Vagina (tissue), 2 donors: ENCODE data around the gene RAB3IL1. TPM values are rescaled to one million over a fixed set of nuclear protein-coding genes. Genes with fewer than 3 reads are reported as not detected.

Source experiments
- DNase-seq, 2 donors: peaks; one replicate each; pipeline ENCODE4 v3.0.0-alpha.2; 2017; ENCODE audit errors: extremely low spot score in 2 of 2
- H3K27ac ChIP-seq: fragments of 200-600 bp; sonication (generic); one replicate; pipeline ENCODE4 v1.5.1; 2019
- H3K27me3 ChIP-seq: fragments of 200-600 bp; sonication (generic); one replicate; pipeline ENCODE4 v1.5.1; 2019
- H3K36me3 ChIP-seq, 2 donors: fragments of 200-600 bp; sonication (generic); one replicate each; pipeline ENCODE4 v1.5.1; 2017 to 2019
- H3K4me1 ChIP-seq: fragments of 200-600 bp; sonication (generic); one replicate; pipeline ENCODE4 v1.5.1; 2019
- H3K4me3 ChIP-seq, 2 donors: fragments of 200-600 bp; sonication (generic); 1 replicate in 1 of 2; 2 replicates in 1 of 2; pipeline ENCODE4 v1.5.1; 2016 to 2019
- H3K9me3 ChIP-seq: fragments of 200-600 bp; sonication (generic); one replicate; pipeline ENCODE4 v1.5.1; 2019
- CTCF ChIP-seq, 3 experiments: fragments of 450-650 bp in 2 of 3; fragments of 200-600 bp in 1 of 3; sonication (generic) in 1 of 3; IDR thresholded peaks; one replicate each; pipeline ENCODE4 v1.5.1; 2017 to 2019; ENCODE audit warnings: antibody characterized with exemption in 3 of 3, mild to moderate bottlenecking in 2 of 3, moderate library complexity in 2 of 3
- POLR2A ChIP-seq, 2 donors: fragments of 450-650 bp; IDR thresholded peaks; one replicate each; pipeline ENCODE4 v1.6.1; 2017; ENCODE audit warnings: antibody characterized with exemption in 2 of 2, mild to moderate bottlenecking in 2 of 2, moderate library complexity in 2 of 2
- POLR2AphosphoS5 ChIP-seq, 2 donors: sonication (generic); formaldehyde crosslinking; IDR thresholded peaks; one replicate each; pipeline ENCODE4 v1.9.0; 2017; ENCODE audit warnings: antibody characterized with exemption in 2 of 2, mild to moderate bottlenecking in 2 of 2, low read depth in 1 of 2; ENCODE audit not compliant: insufficient read depth in 1 of 2
- intact Hi-C: fragments of 100-400 bp; cut with DNase I; formaldehyde crosslinking; loops from one replicate; pipeline ENCODE4 v1.15.1; 2023
- total RNA-seq: library from RNA; depleted of rRNA; stranded (reverse); fragments of >200 nt; gene quantifications from one replicate; pipeline ENCODE4 v1.2.3, GENCODE V29; 2016

Gene RAB3IL1
- total RNA-seq, 1 donor from 2014 or later: 32.2 TPM

DNA sequence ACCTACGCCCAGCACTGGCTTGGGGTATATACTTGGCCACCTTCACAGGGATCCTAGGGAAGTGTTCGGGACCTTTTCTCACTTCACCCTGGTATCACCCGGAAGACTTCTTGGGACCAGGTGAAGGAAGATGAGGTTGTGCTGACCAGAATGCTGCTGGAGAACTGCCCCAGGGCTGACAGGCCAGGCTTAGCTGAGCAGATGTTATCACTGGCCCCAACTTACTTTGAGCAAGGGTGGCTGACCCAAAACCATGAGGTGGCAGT is 45.6 kb upstream of the RAB3IL1 start:
- intact Hi-C loops: no loop called here
- peaks cover 62% of the 10 kb centered on the region for H3K4me1 ChIP-seq
- peak overlapping the region; percentile 99 for H3K27ac ChIP-seq
- TF ChIP-seq POLR2AphosphoS5 (IDR thresholded peaks at IDR 0.05; ENCODE audit: insufficient read depth in 1 of 2, low read depth in 1 of 2) (peak in 1 of 2 donors; percentile 29), CTCF (IDR thresholded peaks at IDR 0.05) (no peak)
- H3K36me3 ChIP-seq: peaks cover 0 to 32% of the 10 kb centered on the region in 2 donors
- no peaks in the 10 kb centered on the region for H3K9me3 ChIP-seq
- H3K4me3 ChIP-seq: no peak overlapping the region
- no peaks in the 10 kb centered on the region for H3K27me3 ChIP-seq
- DNase-seq: peak in 1 of 2 donors; percentile 88

GRCh38 chr11:61962213-61963015 is 45.0 kb upstream of the RAB3IL1 start:
- Histone ChIP-seq H3K27ac (peak overlapping the region; percentile 99), H3K4me1 (peaks cover 62% of the 10 kb centered on the region), H3K36me3 (peaks cover 0 to 34% of the 10 kb centered on the region in 2 donors), H3K4me3 (no peak overlapping the region), H3K27me3 (no peaks in the 10 kb centered on the region), H3K9me3 (no peaks in the 10 kb centered on the region)
- no peak for DNase-seq
- TF ChIP-seq POLR2AphosphoS5 (IDR thresholded peaks at IDR 0.05; ENCODE audit: insufficient read depth in 1 of 2, low read depth in 1 of 2) (no peak), CTCF (IDR thresholded peaks at IDR 0.05) (no peak)
- intact Hi-C loops: no loop called here

GRCh38 chr11:61961570-61962212 is 44.3 kb upstream of the RAB3IL1 start:
- Histone ChIP-seq H3K36me3 (peaks cover 0 to 34% of the 10 kb centered on the region in 2 donors), H3K27ac (peak overlapping the region; percentile 99)
- intact Hi-C loops: no loop called here

GRCh38 chr11:61960532-61960931 is 43.2 kb upstream of the RAB3IL1 start:
- TF ChIP-seq POLR2A (IDR thresholded peaks at IDR 0.05) (no peak), POLR2AphosphoS5 (IDR thresholded peaks at IDR 0.05; ENCODE audit: insufficient read depth in 1 of 2, low read depth in 1 of 2) (no peak), CTCF (IDR thresholded peaks at IDR 0.05) (no peak)
- H3K4me3 ChIP-seq: no peak overlapping the region
- intact Hi-C loops: no loop called here
- no peaks in the 10 kb centered on the region for H3K9me3 ChIP-seq
- no peaks in the 10 kb centered on the region for H3K27me3 ChIP-seq
- peaks cover 0 to 28% of the 10 kb centered on the region in 2 donors for H3K36me3 ChIP-seq
- peak overlapping the region; percentile 46 for H3K27ac ChIP-seq
- peak in 1 of 2 donors; percentile 79 for DNase-seq
- H3K4me1 ChIP-seq: peaks cover 63% of the 10 kb centered on the region

More at GRCh38 chr11:61961570-61962212, 44.3 kb upstream of the RAB3IL1 start:
- no peak for TF ChIP-seq CTCF (IDR thresholded peaks at IDR 0.05)
- TF ChIP-seq POLR2AphosphoS5 (IDR thresholded peaks at IDR 0.05; ENCODE audit: insufficient read depth in 1 of 2, low read depth in 1 of 2): peak in 1 of 2 donors; percentile 15
- Histone ChIP-seq H3K27me3 (no peaks in the 10 kb centered on the region), H3K4me1 (peaks cover 62% of the 10 kb centered on the region), H3K4me3 (no peak overlapping the region), H3K9me3 (no peaks in the 10 kb centered on the region)
- DNase-seq: no peak

GRCh38 chr11:61959678-61960077 is 42.3 kb upstream of the RAB3IL1 start:
- TF ChIP-seq POLR2AphosphoS5 (IDR thresholded peaks at IDR 0.05; ENCODE audit: insufficient read depth in 1 of 2, low read depth in 1 of 2) (no peak), CTCF (IDR thresholded peaks at IDR 0.05) (no peak), POLR2A (IDR thresholded peaks at IDR 0.05) (no peak)
- Histone ChIP-seq H3K9me3 (no peaks in the 10 kb centered on the region), H3K4me1 (peaks cover 63% of the 10 kb centered on the region), H3K36me3 (peaks cover 0 to 19% of the 10 kb centered on the region in 2 donors), H3K27ac (no peak overlapping the region), H3K4me3 (no peak overlapping the region), H3K27me3 (no peaks in the 10 kb centered on the region)
- intact Hi-C loops: no loop called here
- DNase-seq: peak in 1 of 2 donors; percentile 62
